Inflammatory macrophage treated with lipopolysaccharide for 4 hours (primary cell): Measurements from ENCODE around the gene DCAF4.
"Not testable (repeated sequence)": the region's sequence is repeated elsewhere in the genome, so short reads cannot be mapped to it uniquely, and the experiment has no call there.

Experiments used
- DNase-seq: peaks from one replicate; pipeline ENCODE4 v3.0.0-alpha.2; 2020

Gene DCAF4

GRCh38 chr14:72974661-72975060 lies 48.4 kb downstream of the DCAF4 start:
- no peak for DNase-seq

- no peak for DNase-seq
These were observed 49.5 kb downstream of the DCAF4 start for GRCh38 chr14:72975770-72976169.

- no peak for DNase-seq
These were observed 52.6 kb downstream of the DCAF4 start for GRCh38 chr14:72978856-72979255.

GRCh38 chr14:72980863-72981262 lies 54.6 kb downstream of the DCAF4 start:
- DNase-seq, result no peak

- DNase-seq, result no peak
These were observed 56.0 kb downstream of the DCAF4 start for GRCh38 chr14:72982146-72982708.

- no peak for DNase-seq
These were observed 60.0 kb downstream of the DCAF4 start for GRCh38 chr14:72986214-72986613.

- DNase-seq, result no peak
These were observed 60.6 kb downstream of the DCAF4 start for GRCh38 chr14:72986857-72987256.

- no peak for DNase-seq
These were observed 63.9 kb downstream of the DCAF4 start for GRCh38 chr14:72990171-72990570.

- DNase-seq, result no peak
These were observed 70.7 kb downstream of the DCAF4 start for GRCh38 chr14:72996916-72997315.

- DNase-seq, result no peak
These were observed 72.1 kb downstream of the DCAF4 start for GRCh38 chr14:72998252-72998903.

- no peak for DNase-seq
These were observed 73.1 kb downstream of the DCAF4 start for GRCh38 chr14:72999316-72999715.

GRCh38 chr14:73000073-73000472 lies 73.8 kb downstream of the DCAF4 start:
- no peak for DNase-seq

- no peak for DNase-seq
These were observed 77.4 kb downstream of the DCAF4 start for GRCh38 chr14:73003681-73004080.

GRCh38 chr14:73004641-73005040 lies 78.4 kb downstream of the DCAF4 start:
- DNase-seq, result not testable (repeated sequence)

- no peak for DNase-seq
These were observed 81.6 kb downstream of the DCAF4 start for GRCh38 chr14:73007835-73008234.

- DNase-seq, result no peak
These were observed 82.2 kb downstream of the DCAF4 start for GRCh38 chr14:73008501-73008900.
